Muscle layer of colon (tissue), 2 donors: ENCODE results near the gene MRPL11.
"Not testable (repeated sequence)": the region's sequence is repeated elsewhere in the genome, so short reads cannot be mapped to it uniquely, and the experiment has no call there.

Experiments used
- H3K27ac ChIP-seq: one replicate; pipeline ENCODE4 v1.7.0; 2013; ENCODE audit warnings: low read depth, mild to moderate bottlenecking, low read length, moderate library complexity
- H3K27me3 ChIP-seq, 2 donors: one replicate each; pipeline ENCODE4 v1.7.0; 2013; ENCODE audit warnings: low read length in 2 of 2, mild to moderate bottlenecking in 2 of 2; ENCODE audit not compliant: insufficient read depth in 2 of 2, control insufficient read depth in 1 of 2
- H3K36me3 ChIP-seq: one replicate; pipeline ENCODE4 v1.7.0; 2013; ENCODE audit warnings: mild to moderate bottlenecking, low read length; ENCODE audit not compliant: insufficient read depth
- H3K4me1 ChIP-seq: one replicate; pipeline ENCODE4 v1.7.0; 2013; ENCODE audit warnings: mild to moderate bottlenecking, low read length; ENCODE audit not compliant: insufficient read depth
- H3K4me3 ChIP-seq, 2 donors: one replicate each; pipeline ENCODE4 v1.7.0; 2013; ENCODE audit warnings: low read length in 2 of 2, low read depth in 1 of 2, mild to moderate bottlenecking in 1 of 2, moderate library complexity in 1 of 2
- H3K9ac ChIP-seq: one replicate; pipeline ENCODE4 v1.7.0; 2013; ENCODE audit warnings: low read length
- H3K9me3 ChIP-seq: one replicate; pipeline ENCODE4 v1.7.0; 2013; ENCODE audit warnings: mild to moderate bottlenecking, low read length
- donor health status: abdominal sarcoma.
- donor health status: Adenocarcinoma of cecum.

Gene MRPL11

DNA sequence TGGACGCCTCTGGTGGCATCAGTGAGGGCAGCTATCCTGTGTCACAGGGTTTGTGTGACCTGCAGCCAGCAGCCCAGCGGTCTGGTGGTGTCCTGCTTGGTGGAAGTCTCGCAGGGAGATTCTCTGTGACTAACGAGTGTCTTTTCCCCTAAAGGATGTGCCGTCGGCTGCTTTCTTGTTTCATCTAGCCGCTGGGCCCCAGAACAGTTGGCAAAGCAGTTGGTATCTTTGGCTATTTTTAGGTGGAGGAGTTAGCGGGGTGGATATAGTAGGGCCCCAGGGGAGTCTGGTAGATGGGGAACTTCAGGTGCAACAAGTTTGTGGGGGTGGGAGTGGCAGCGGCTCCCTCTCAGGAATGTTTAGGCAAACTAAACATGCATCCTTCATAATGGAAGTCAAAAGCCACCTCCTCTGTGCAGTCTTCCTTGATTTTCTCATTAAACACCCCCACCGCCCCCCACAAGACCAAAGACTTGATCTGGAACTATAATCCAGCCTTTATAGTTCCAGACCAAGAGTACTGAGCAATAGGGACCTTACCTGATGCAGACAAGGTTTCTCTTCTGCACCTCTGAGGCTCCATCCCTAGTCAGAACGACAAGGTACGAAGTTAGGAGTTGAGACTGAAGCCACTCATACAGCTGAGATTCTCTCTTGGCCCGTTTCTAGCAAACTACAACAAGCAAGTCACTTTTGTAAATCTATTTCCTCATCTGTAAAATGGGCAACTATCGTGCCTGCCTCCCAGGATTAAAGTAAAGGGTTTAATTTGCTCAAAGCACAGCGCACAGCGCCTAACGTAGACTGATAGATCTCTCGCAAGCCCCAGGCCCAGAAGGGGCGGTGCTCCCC is 27.0 kb upstream of the MRPL11 start:
- no peaks in the 10 kb centered on the region for H3K27me3 ChIP-seq
- H3K4me3 ChIP-seq: peak overlapping the region; percentile 83 to 84
- peak overlapping the region; percentile 44 for H3K9ac ChIP-seq
- H3K9me3 ChIP-seq: no peaks in the 10 kb centered on the region
- H3K36me3 ChIP-seq: peaks cover 10% of the 10 kb centered on the region
- H3K27ac ChIP-seq: peak overlapping the region; percentile 93
- H3K4me1 ChIP-seq: peaks cover 21% of the 10 kb centered on the region

DNA sequence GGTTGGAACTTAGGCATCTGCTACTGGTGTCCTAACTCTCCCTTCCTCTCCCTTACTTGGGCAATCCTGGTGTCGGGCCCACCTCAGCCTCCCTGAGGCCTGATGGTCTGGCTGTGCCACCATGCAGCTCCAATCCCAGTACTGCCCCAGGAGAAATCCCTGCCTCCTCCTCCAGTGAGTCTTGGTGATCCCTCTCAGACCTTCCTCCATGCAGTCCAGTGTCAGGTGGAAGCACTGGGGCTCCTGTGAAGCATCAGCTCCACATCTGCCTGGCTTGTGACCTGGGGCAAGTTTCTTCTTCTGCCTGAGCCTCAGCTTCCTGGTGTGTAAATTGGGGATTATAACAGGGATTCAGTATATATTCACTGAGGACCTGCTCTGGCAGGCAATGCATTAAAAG is 26.3 kb upstream of the MRPL11 start:
- peaks cover 21% of the 10 kb centered on the region for H3K4me1 ChIP-seq
- peaks cover 5% of the 10 kb centered on the region for H3K36me3 ChIP-seq
- no peaks in the 10 kb centered on the region for H3K27me3 ChIP-seq
- no peak overlapping the region for H3K4me3 ChIP-seq
- H3K9me3 ChIP-seq: no peaks in the 10 kb centered on the region
- no peak overlapping the region for H3K9ac ChIP-seq
- no peak overlapping the region for H3K27ac ChIP-seq

DNA sequence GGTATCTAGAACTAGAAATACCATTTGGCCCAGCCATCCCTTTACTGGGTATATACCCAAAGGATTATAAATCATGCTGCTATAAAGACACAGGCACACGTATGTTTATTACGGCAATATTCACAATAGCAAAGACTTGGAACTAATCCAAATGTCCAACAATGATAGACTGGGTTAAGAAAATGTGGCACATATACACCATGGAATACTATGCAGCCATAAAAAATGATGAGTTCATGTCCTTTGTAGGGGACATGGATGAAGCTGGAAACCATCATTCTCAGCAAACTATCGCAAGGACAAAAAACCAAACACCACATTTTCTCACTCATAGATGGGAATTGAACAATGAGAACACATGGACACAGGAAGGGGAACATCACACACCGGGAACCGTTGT is 25.5 kb upstream of the MRPL11 start:
- H3K36me3 ChIP-seq, H3K27ac ChIP-seq, H3K9me3 ChIP-seq, H3K4me3 ChIP-seq, H3K9ac ChIP-seq, H3K27me3 ChIP-seq: not testable (repeated sequence)
- H3K4me1 ChIP-seq: peaks cover 21% of the 10 kb centered on the region

DNA sequence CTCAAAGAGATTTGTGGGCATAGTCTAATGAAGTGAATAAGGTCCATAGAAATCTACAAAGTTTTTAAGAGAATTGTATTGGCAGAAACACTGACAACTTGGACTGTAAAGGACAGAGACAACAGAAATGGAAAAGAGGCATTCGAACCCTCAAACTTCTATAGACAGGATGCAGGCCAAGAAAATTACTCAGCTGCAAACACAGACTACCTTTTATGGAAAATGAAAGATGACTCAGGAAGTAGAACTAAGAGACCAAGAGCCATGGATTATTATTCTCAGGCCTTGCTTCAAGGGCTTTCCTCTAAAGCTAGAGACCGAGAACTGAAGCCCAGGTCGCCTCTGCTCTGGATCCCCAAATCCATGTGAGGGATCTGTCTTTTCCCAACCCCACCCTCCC is 24.3 kb upstream of the MRPL11 start:
- H3K9ac ChIP-seq: no peak overlapping the region
- no peak overlapping the region for H3K27ac ChIP-seq
- no peak overlapping the region for H3K4me3 ChIP-seq
- H3K36me3 ChIP-seq: no peaks in the 10 kb centered on the region
- H3K9me3 ChIP-seq: no peaks in the 10 kb centered on the region
- H3K27me3 ChIP-seq: no peaks in the 10 kb centered on the region
- H3K4me1 ChIP-seq: peaks cover 17% of the 10 kb centered on the region

DNA sequence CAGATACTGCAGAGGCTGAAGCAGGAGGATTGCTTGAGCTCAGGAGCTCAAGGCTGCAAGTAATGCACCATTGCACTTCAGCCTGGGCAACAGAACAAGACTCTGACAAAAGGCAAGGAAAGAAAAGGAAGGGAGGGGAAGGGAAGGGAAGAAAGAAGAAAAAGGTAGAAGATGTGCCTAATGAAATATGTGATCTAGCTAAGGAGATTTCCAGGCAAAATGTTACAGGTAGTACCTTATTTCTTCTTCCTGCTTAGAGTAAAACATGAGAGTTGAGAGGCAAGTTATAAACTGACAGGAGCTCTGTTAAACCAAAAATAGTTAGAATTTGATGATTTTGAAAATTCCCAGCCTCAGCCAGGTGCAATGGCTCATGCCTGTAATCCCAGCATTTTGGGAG is 23.4 kb upstream of the MRPL11 start:
- no peak overlapping the region for H3K4me3 ChIP-seq
- H3K36me3 ChIP-seq: no peaks in the 10 kb centered on the region
- no peaks in the 10 kb centered on the region for H3K27me3 ChIP-seq
- H3K27ac ChIP-seq: no peak overlapping the region
- H3K4me1 ChIP-seq: peaks cover 11% of the 10 kb centered on the region
- H3K9ac ChIP-seq: no peak overlapping the region
- no peaks in the 10 kb centered on the region for H3K9me3 ChIP-seq

DNA sequence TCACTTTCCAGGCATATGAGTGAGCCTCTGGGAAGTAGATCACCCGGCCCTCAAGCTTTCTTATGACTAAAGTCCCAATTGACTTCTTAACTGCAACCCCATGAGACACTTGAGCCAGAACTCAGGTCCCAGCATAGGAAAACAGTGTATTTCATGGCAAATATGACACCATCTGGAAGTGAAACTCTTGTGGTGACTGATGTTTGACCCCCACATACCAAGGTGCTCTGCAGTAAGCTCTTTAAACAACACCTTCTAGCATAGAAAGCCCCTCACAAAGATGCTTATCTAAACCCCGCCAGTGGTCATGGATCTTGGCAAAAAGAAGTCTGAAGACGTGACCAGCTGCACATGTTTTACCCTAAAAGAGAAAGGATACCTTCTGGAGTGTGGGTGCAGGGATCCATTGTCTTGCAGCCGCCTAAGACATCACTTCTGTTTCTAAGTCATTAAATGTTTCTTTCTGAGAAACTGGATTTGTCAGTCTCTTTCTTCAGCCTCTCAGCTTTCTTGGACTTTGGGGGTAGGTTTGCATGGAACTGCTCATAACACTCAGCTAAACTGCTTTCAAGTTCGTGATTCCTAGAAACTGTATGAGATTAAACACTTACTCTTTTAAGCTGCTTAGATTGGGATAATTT is 20.6 kb upstream of the MRPL11 start:
- H3K36me3 ChIP-seq: no peaks in the 10 kb centered on the region
- H3K4me3 ChIP-seq: no peak overlapping the region
- H3K9me3 ChIP-seq: no peaks in the 10 kb centered on the region
- no peak overlapping the region for H3K9ac ChIP-seq
- H3K4me1 ChIP-seq: no peaks in the 10 kb centered on the region
- no peaks in the 10 kb centered on the region for H3K27me3 ChIP-seq
- no peak overlapping the region for H3K27ac ChIP-seq

DNA sequence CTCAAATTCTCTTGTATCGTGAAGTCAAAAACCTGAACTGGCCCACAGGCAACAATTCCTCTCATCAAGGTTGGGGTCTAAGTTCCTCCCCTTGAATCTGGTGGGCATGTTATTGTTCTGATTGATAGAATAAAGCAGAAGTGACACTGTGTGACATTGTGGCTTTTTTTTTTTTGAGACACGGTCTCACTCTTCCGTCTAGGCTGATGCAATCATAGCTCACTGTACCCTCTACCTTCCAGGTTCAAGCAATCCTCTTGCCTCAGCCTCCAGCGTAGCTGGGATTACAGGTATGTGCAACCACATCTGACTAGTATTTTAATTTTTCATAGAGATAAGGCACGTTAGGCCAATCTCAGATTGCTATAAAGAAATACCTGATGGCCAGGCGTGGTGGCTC is 19.2 kb upstream of the MRPL11 start:
- H3K9ac ChIP-seq: no peak overlapping the region
- no peaks in the 10 kb centered on the region for H3K36me3 ChIP-seq
- H3K9me3 ChIP-seq: no peaks in the 10 kb centered on the region
- H3K4me1 ChIP-seq: no peaks in the 10 kb centered on the region
- no peaks in the 10 kb centered on the region for H3K27me3 ChIP-seq
- no peak overlapping the region for H3K27ac ChIP-seq
- H3K4me3 ChIP-seq: no peak overlapping the region

DNA sequence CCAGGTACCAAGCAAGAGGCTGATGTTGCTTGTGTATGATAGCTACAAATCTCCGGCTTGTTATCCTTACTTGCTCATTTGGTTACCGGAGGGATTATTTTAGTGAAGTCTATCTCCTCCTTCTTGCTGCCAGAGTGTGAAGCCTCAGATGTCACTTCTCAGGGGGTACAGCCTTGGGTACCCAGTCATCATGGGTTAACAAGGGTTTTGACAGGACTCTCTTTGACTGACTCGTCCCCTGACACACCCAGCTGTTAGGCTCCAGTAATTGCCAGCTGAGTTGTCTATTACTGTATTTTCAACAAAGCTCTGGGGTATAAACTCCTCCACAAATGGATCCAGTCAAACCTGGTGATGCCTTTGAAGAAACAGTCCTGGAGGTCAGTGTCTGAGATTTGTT is 16.2 kb upstream of the MRPL11 start:
- H3K4me1 ChIP-seq: no peaks in the 10 kb centered on the region
- no peak overlapping the region for H3K9ac ChIP-seq
- H3K4me3 ChIP-seq: no peak overlapping the region
- no peaks in the 10 kb centered on the region for H3K36me3 ChIP-seq
- no peaks in the 10 kb centered on the region for H3K9me3 ChIP-seq
- no peak overlapping the region for H3K27ac ChIP-seq
- no peaks in the 10 kb centered on the region for H3K27me3 ChIP-seq

DNA sequence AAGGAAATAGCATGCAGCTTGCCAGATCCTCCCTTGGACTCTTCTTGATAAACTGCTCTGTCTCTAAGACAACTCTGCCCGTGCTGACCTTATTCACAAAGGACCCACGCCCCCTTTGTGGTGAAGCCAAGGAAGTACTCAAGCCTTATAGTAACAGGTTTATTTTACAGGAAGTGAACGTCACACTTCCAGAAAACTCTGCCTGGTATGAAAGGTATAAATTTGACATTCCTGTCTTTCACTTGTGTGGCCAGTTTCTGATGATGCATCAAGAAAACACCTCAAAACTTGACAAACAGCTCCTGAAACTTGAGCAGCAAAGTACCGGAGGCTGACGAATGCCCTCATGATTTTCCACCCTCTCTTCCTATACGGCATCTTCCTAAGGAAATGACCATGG is 15.6 kb upstream of the MRPL11 start:
- Histone ChIP-seq H3K4me3 (no peak overlapping the region), H3K36me3 (no peaks in the 10 kb centered on the region), H3K4me1 (no peaks in the 10 kb centered on the region), H3K27ac (no peak overlapping the region), H3K27me3 (no peaks in the 10 kb centered on the region), H3K9ac (no peak overlapping the region), H3K9me3 (no peaks in the 10 kb centered on the region)

DNA sequence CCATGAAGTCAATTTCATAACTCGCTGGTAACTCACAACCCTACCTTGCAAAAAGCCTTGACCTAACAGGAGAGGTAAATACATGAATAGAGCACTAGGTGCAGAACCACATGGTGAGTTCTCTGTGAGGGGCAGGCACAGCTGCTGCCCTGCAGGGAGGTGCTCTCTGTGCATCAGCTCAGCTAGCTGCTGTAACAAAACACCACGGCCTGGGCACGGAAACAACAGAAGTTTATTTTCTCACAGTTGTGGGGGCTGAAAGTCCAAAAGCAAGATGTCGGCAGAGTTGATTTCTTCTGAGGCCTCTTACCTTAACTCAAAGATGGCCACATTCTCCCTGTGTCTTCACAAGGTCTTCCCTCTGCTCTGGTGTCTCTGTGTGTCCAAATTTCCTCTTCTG is 13.0 kb upstream of the MRPL11 start:
- no peak overlapping the region for H3K9ac ChIP-seq
- no peak overlapping the region for H3K4me3 ChIP-seq
- H3K36me3 ChIP-seq: no peaks in the 10 kb centered on the region
- H3K27ac ChIP-seq: no peak overlapping the region
- H3K9me3 ChIP-seq: no peaks in the 10 kb centered on the region
- no peaks in the 10 kb centered on the region for H3K27me3 ChIP-seq
- no peaks in the 10 kb centered on the region for H3K4me1 ChIP-seq

DNA sequence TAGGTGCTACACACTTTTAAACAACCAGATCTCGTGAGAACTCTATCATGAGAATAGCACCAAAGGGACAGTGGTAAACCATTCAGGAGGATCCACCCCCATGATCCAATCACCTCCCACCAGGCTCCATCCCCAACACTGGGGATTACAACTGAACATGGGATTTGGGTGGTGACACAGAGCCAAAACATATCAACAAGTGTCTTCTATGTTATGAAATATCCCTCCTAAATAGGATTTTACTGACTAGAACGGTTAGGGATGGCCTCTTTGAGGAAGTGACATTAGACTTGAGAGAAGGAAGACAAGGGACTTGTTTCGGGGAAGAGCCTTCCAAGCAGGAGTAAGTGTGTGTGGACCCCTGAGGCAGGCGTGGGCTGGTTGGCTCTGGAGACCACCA is 11.9 kb upstream of the MRPL11 start:
- H3K9me3 ChIP-seq: no peaks in the 10 kb centered on the region
- no peaks in the 10 kb centered on the region for H3K36me3 ChIP-seq
- H3K9ac ChIP-seq: no peak overlapping the region
- no peak overlapping the region for H3K27ac ChIP-seq
- H3K4me3 ChIP-seq: no peak overlapping the region
- H3K27me3 ChIP-seq: no peaks in the 10 kb centered on the region
- no peaks in the 10 kb centered on the region for H3K4me1 ChIP-seq

DNA sequence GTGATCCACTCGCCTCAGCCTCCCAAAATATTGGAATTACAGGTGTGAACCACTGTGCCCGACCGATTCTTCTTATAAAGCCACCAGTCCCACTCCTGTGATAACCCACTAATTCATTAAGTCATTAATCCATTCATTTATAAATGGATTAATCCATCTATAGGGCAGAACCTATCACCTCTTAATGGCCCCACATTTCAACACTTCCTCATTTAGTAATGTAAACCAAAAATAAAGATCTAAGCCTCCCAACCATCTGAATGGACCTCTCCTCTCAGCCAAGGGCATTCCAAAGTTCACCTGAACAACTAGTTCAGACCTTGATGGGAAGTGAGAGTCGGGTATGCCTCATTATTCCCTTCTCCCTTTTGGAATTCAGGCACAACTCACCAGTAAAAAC is 9.9 kb upstream of the MRPL11 start:
- Histone ChIP-seq H3K36me3 (no peaks in the 10 kb centered on the region), H3K9ac (no peak overlapping the region), H3K4me1 (no peaks in the 10 kb centered on the region), H3K27ac (no peak overlapping the region), H3K4me3 (no peak overlapping the region), H3K9me3 (no peaks in the 10 kb centered on the region), H3K27me3 (no peaks in the 10 kb centered on the region)
